OCI-LY3 (cell line): Measurements from ENCODE around the gene LINGO3.

Experiments
- CTCF ChIP-seq: fragments of 200-600, 300-600 bp; sonication (generic); IDR thresholded peaks from 2 replicates; pipeline ENCODE4 v1.5.1; 2014; ENCODE audit warnings: antibody characterized with exemption, low read length, low read depth
- EZH2phosphoT487 ChIP-seq: fragments of 200-600 bp; shearing (Covaris generic); IDR thresholded peaks from 2 replicates; pipeline ENCODE4 v1.6.1; 2018; ENCODE audit warnings: antibody characterized with exemption, mixed run types, low read depth

- TF ChIP-seq CTCF (no peak), EZH2phosphoT487 (no peak)
These were observed 38.1 kb upstream of the LINGO3 start for GRCh38 chr19:2345794-2346663.
